T-cell (primary cell): Measurements from ENCODE around the gene NPHS2. TPM values are rescaled to one million over a fixed set of nuclear protein-coding genes. Genes with fewer than 3 reads are reported as not detected.

Experiments used
- ATAC-seq, 4 experiments: fragments of 200-7000 bp in 3 of 4; fragments of 150-1000 bp in 1 of 4; cut with Tn5 transposase; replicated peaks in 1 of 4; 1 replicate in 3 of 4; 2 replicates in 1 of 4; pipeline ENCODE4 v1.10.0; 2021; ENCODE audit warnings: moderate library complexity in 3 of 4, mild to moderate bottlenecking in 2 of 4, moderate number of reproducible peaks in 1 of 4
- CTCF ChIA-PET, 2 donors: fragments of 300-600 bp; sonication (Branson Sonifier 250); formaldehyde crosslinking; loops; one replicate each; lab custom pipeline; 2022; ENCODE audit warnings: antibody characterized with exemption in 2 of 2; lab: Charles Lee
- POLR2A ChIA-PET, 2 donors: fragments of 300-600 bp; sonication (Branson Sonifier 250); formaldehyde crosslinking; loops; one replicate each; lab custom pipeline; 2022; ENCODE audit warnings: antibody characterized with exemption in 2 of 2; lab: Charles Lee
- DNase-seq, 35 experiments: peaks; one replicate each; pipeline versions ENCODE4 v3.0.0 to v3.0.0-alpha.2; 2013 to 2023
- H3K27ac ChIP-seq: one replicate; pipeline ENCODE4 v1.5.1; 2013; ENCODE audit warnings: low read length
- H3K27me3 ChIP-seq, 2 experiments: replicated peaks in 1 of 2; 1 replicate in 1 of 2; 2 replicates in 1 of 2; pipeline versions ENCODE4 v1.6.1 to v1.7.0; 2013; ENCODE audit warnings: low read length in 1 of 2, mixed read lengths in 1 of 2; ENCODE audit not compliant: control insufficient read depth in 2 of 2, insufficient read depth in 2 of 2; ENCODE audit errors: extremely low read depth in 1 of 2
- H3K36me3 ChIP-seq, 2 donors: 1 replicate in 1 of 2; 2 replicates in 1 of 2; pipeline versions ENCODE4 v1.6.1 to v1.7.0; 2013; ENCODE audit warnings: low read length in 1 of 2; ENCODE audit not compliant: control insufficient read depth in 2 of 2, insufficient read depth in 1 of 2; ENCODE audit errors: extremely low read depth in 1 of 2
- H3K4me1 ChIP-seq, 2 experiments: 1 replicate in 1 of 2; 2 replicates in 1 of 2; pipeline versions ENCODE4 v1.6.1 to v1.7.0; 2013; ENCODE audit warnings: low read length in 2 of 2, mixed read lengths in 1 of 2; ENCODE audit not compliant: insufficient read depth in 2 of 2, control insufficient read depth in 1 of 2; ENCODE audit errors: extremely low read depth in 1 of 2
- H3K4me3 ChIP-seq, 2 donors: 1 replicate in 1 of 2; 2 replicates in 1 of 2; pipeline versions ENCODE4 v1.5.1 to v1.7.0; 2013; ENCODE audit warnings: mild to moderate bottlenecking in 2 of 2, low read length in 1 of 2, moderate library complexity in 1 of 2; ENCODE audit not compliant: control insufficient read depth in 1 of 2; ENCODE audit errors: extremely low read depth in 1 of 2
- H3K9me3 ChIP-seq: 2 replicates; pipeline ENCODE4 v1.7.0; 2013
- H3K27ac Mint-ChIP-seq, 2 donors: one replicate each; pipeline ENCODE4 v1.8.0; 2020 to 2021; ENCODE audit warnings: mild to moderate bottlenecking in 2 of 2, mixed read lengths in 2 of 2
- H3K27me3 Mint-ChIP-seq, 2 donors: one replicate each; pipeline ENCODE4 v1.8.0; 2021 to 2022; ENCODE audit warnings: mixed read lengths in 2 of 2
- H3K36me3 Mint-ChIP-seq: one replicate; pipeline ENCODE4 v1.8.0; 2021; ENCODE audit warnings: mixed read lengths
- H3K4me1 Mint-ChIP-seq, 3 donors: one replicate each; pipeline ENCODE4 v1.8.0; 2020 to 2022; ENCODE audit warnings: mixed read lengths in 3 of 3, mild to moderate bottlenecking in 1 of 3
- H3K4me3 Mint-ChIP-seq, 3 donors: one replicate each; pipeline ENCODE4 v1.8.0; 2020 to 2022; ENCODE audit warnings: mild to moderate bottlenecking in 3 of 3, mixed read lengths in 3 of 3, moderate library complexity in 3 of 3
- H3K9me3 Mint-ChIP-seq, 3 donors: one replicate each; pipeline ENCODE4 v1.8.0; 2020 to 2022; ENCODE audit warnings: mixed read lengths in 3 of 3
- WGBS: methylation state at CpG from one replicate; pipeline ENCODE4 v1.1.5; 2013; ENCODE audit warnings: missing lambda C conversion rate; ENCODE audit not compliant: insufficient coverage; 5-methylcytosine and 5-hydroxymethylcytosine counted together
- total RNA-seq, 35 experiments: library from RNA in 6 of 35; stranded (reverse) in 6 of 35; fragments of 120-200 nt in 1 of 35; gene quantifications; one replicate each; pipeline versions ENCODE4 v1.2.1 to v1.2.4 and lab custom pipeline; 2013 to 2026

The NPHS2 gene
- total RNA-seq (not detected), total RNA-seq (lab: John Stamatoyannopoulos, UW) (0 to 0.06 (median 0) reads per million in 29 experiments)
- not detected for total RNA-seq (2013)

- POLR2A ChIA-PET = no interaction called here
- 12% methylated on average over 63 of the region's 77 CpGs for WGBS
- DNase-seq = no peak
- Mint-ChIP-seq H3K9me3 (peaks cover 0 to 5% (median 0%) of the 10 kb centered on the region in 3 donors), H3K36me3 (no peaks in the 10 kb centered on the region), H3K27me3 (peaks cover 51 to 57% of the 10 kb centered on the region in 2 donors), H3K4me3 (no peak within 1 kb of the TSS), H3K4me1 (peaks cover 0 to 4% (median 3%) of the 10 kb centered on the region in 3 donors), H3K27ac (peak within 1 kb of the TSS in 1 of 2 donors; percentile 28)
- Histone ChIP-seq H3K27ac (no peak within 1 kb of the TSS), H3K9me3 (no peaks in the 10 kb centered on the region), H3K36me3 (no peaks in the 10 kb centered on the region), H3K4me1 (no peaks in the 10 kb centered on the region), H3K27me3 (peaks cover 11 to 21% of the 10 kb centered on the region in 2 experiments), H3K4me3 (no peak within 1 kb of the TSS)
- ATAC-seq = no peak
- CTCF ChIA-PET = no interaction called here
These were observed at the start of gene NPHS2 for GRCh38 chr1:179575497-179576314. Gene NPHS2, minus strand, starts transcription at chr1:179575948. Its CDS starts 84 bp downstream, at chr1:179575864.

- POLR2A ChIA-PET = no interaction called here
- Mint-ChIP-seq H3K36me3 (no peaks in the 10 kb centered on the region), H3K4me1 (no peaks in the 10 kb centered on the region), H3K9me3 (no peaks in the 10 kb centered on the region), H3K4me3 (no peak overlapping the region), H3K27ac (no peak overlapping the region), H3K27me3 (peaks cover 9 to 28% of the 10 kb centered on the region in 2 donors)
- Histone ChIP-seq H3K36me3 (no peaks in the 10 kb centered on the region), H3K4me3 (no peak overlapping the region), H3K27me3 (no peaks in the 10 kb centered on the region), H3K27ac (no peak overlapping the region), H3K9me3 (no peaks in the 10 kb centered on the region), H3K4me1 (no peaks in the 10 kb centered on the region)
- ATAC-seq = no peak
- CTCF ChIA-PET = no interaction called here
- WGBS = no CpG with 5 or more reads among the region's 3 CpGs
- DNase-seq = no peak
These were observed 36.6 kb upstream of the NPHS2 start for GRCh38 chr1:179612361-179612760.

- H3K4me3 Mint-ChIP-seq = no peak overlapping the region
- POLR2A ChIA-PET = no interaction called here
These were observed 25.3 kb upstream of the NPHS2 start for GRCh38 chr1:179601093-179601492.

GRCh38 chr1:179599623-179600249 is 24.0 kb upstream of the NPHS2 start:
- Histone ChIP-seq H3K36me3 (no peaks in the 10 kb centered on the region), H3K4me1 (no peaks in the 10 kb centered on the region), H3K27ac (no peak overlapping the region), H3K4me3 (no peak overlapping the region), H3K9me3 (no peaks in the 10 kb centered on the region), H3K27me3 (peaks cover 2 to 3% of the 10 kb centered on the region in 2 experiments)
- ATAC-seq (no peak), DNase-seq (peak in 2 of 35 experiments; percentile 0 to 12)
- Mint-ChIP-seq H3K4me3 (no peak overlapping the region), H3K4me1 (no peaks in the 10 kb centered on the region), H3K27ac (no peak overlapping the region), H3K27me3 (peaks cover 12 to 29% of the 10 kb centered on the region in 2 donors), H3K9me3 (peaks cover 0 to 5% (median 4%) of the 10 kb centered on the region in 3 donors), H3K36me3 (no peaks in the 10 kb centered on the region)
- ChIA-PET CTCF (interaction anchor here in 1 of 2 donors (0.5 kb wide), 1 partner anchor 15 kb away, joined by 4 read pairs; no protein-coding TSS in a partner anchor), POLR2A (interaction anchor here in 1 of 2 donors (0.7 kb wide), 1 partner anchor 161 kb away, joined by 3 read pairs; no protein-coding TSS in a partner anchor)

More at GRCh38 chr1:179601093-179601492, 25.3 kb upstream of the NPHS2 start:
- no peaks in the 10 kb centered on the region for H3K4me1 ChIP-seq
- peaks cover 11 to 29% of the 10 kb centered on the region in 2 donors for H3K27me3 Mint-ChIP-seq
- H3K36me3 ChIP-seq = no peaks in the 10 kb centered on the region
- ATAC-seq = no peak
- H3K27ac Mint-ChIP-seq = no peak overlapping the region
- H3K36me3 Mint-ChIP-seq = no peaks in the 10 kb centered on the region
- H3K4me3 ChIP-seq = no peak overlapping the region
- H3K9me3 ChIP-seq = no peaks in the 10 kb centered on the region
- H3K27ac ChIP-seq = no peak overlapping the region
- WGBS = no CpG with 5 or more reads among the region's 1 CpG
- H3K9me3 Mint-ChIP-seq = peaks cover 0 to 5% (median 4%) of the 10 kb centered on the region in 3 donors
- H3K4me1 Mint-ChIP-seq = no peaks in the 10 kb centered on the region
- CTCF ChIA-PET = interaction anchor here in 1 of 2 donors (0.6 kb wide), 1 partner anchor 23 kb away, joined by 3 read pairs; no protein-coding TSS in a partner anchor
- H3K27me3 ChIP-seq = peaks cover 0 to 3% of the 10 kb centered on the region in 2 experiments
- DNase-seq = no peak

GRCh38 chr1:179598631-179599030 is 22.9 kb upstream of the NPHS2 start:
- WGBS = no CpG with 5 or more reads among the region's 1 CpG
- ChIA-PET CTCF (interaction anchor here in 1 of 2 donors (0.6 to 0.7 kb wide), 2 partner anchors 519 to 1533 kb away, joined by 3 read pairs; no protein-coding TSS in a partner anchor), POLR2A (interaction anchor here in 1 of 2 donors (0.7 kb wide), 1 partner anchor 162 kb away, joined by 3 read pairs; no protein-coding TSS in a partner anchor)
- no peak for DNase-seq
- Mint-ChIP-seq H3K4me1 (no peaks in the 10 kb centered on the region), H3K36me3 (no peaks in the 10 kb centered on the region), H3K4me3 (no peak overlapping the region), H3K9me3 (peaks cover 0 to 5% (median 4%) of the 10 kb centered on the region in 3 donors), H3K27me3 (peaks cover 16 to 29% of the 10 kb centered on the region in 2 donors), H3K27ac (no peak overlapping the region)
- H3K27me3 ChIP-seq = peaks cover 3 to 6% of the 10 kb centered on the region in 2 experiments
- H3K27ac ChIP-seq = no peak overlapping the region
- H3K9me3 ChIP-seq = no peaks in the 10 kb centered on the region
- H3K36me3 ChIP-seq = no peaks in the 10 kb centered on the region
- no peaks in the 10 kb centered on the region for H3K4me1 ChIP-seq
- no peak for ATAC-seq
- no peak overlapping the region for H3K4me3 ChIP-seq
